Measurements from ENCODE around the gene PEX11B. TPM values are rescaled to one million over a fixed set of nuclear protein-coding genes. Genes with fewer than 3 reads are reported as not detected.

PEX11B gene
- total and polyA plus RNA-seq, 11 donors = 17.7 to 29.8 (median 24.5) TPM

DNA sequence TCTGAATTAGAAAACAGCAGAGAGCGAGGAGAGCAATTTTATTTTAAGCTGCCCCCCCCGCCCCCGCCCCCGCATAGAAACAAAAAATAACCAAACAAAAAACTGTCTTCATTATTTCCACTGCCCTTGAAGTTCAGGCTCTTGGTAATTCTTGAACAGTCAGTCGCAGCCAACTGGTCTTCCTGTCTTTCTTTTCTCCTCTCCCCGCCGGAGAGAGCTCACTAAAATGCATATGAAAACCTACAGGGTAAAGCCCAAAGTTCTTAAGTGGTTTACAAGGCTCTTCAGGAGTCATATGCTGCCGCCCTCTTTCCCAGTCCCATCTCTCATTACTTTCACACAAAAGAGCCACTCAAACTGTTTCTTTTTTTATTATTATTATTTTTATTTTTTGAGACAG lies 31.7 kb downstream of the PEX11B start:
- peak overlapping the region in 6 of 12 donors; percentile 17 to 63 (median 60) for H3K27ac ChIP-seq
- H3K27me3 ChIP-seq = peaks cover 0 to 5% (median 0%) of the 10 kb centered on the region in 9 donors
- intact Hi-C loops (cut with DNase I) = no loop called here
- ATAC-seq = peak in 1 of 4 donors; percentile 14
- WGBS, 4 donors = 45 to 52% (median 47%) methylated on average over 8 of the region's 8 CpGs
- no peaks in the 10 kb centered on the region for H3K9me3 ChIP-seq
- TF ChIP-seq CTCF (IDR thresholded peaks at IDR 0.05) = no peak
- no peaks in the 10 kb centered on the region for H3K36me3 ChIP-seq
- H3K4me3 ChIP-seq = peak overlapping the region in 4 of 12 donors; percentile 74 to 97 (median 81)
- peaks cover 3 to 29% (median 19%) of the 10 kb centered on the region in 12 donors for H3K4me1 ChIP-seq
- DNase-seq = no peak

GRCh38 chr1:145886390-145886789 lies 32.1 kb downstream of the PEX11B start:
- DNase-seq (no peak), ATAC-seq (peak in 3 of 4 donors; percentile 3 to 27 (median 25))
- Histone ChIP-seq H3K36me3 (no peaks in the 10 kb centered on the region), H3K4me1 (peaks cover under 1 to 24% (median 15%) of the 10 kb centered on the region in 12 donors), H3K9me3 (no peaks in the 10 kb centered on the region), H3K27me3 (peaks cover 0 to 5% (median 0%) of the 10 kb centered on the region in 9 donors), H3K4me3 (peak overlapping the region; percentile 46 to 97 (median 76)), H3K27ac (peak overlapping the region in 8 of 12 donors; percentile 24 to 66 (median 51))
- intact Hi-C loops (cut with DNase I) = no loop called here
- 33 to 38% (median 36%) methylated on average over 11 of the region's 11 CpGs for WGBS, 4 donors
- TF ChIP-seq POLR2A (IDR thresholded peaks at IDR 0.05) (no peak), CTCF (IDR thresholded peaks at IDR 0.05) (no peak)

GRCh38 chr1:145885738-145886287 lies 32.7 kb downstream of the PEX11B start, which contains the start of gene ANKRD35:
Gene ANKRD35 (minus strand): TSS chr1:145885866. CDS start chr1:145885758, 108 bp downstream.
- 0 to 1% (median 0%) methylated on average over 16 to 36 of the region's 36 CpGs for WGBS, 4 donors
- intact Hi-C loops (cut with DNase I) = no loop called here
- TF ChIP-seq CTCF (IDR thresholded peaks at IDR 0.05) (no peak), POLR2A (IDR thresholded peaks at IDR 0.05) (no peak)
- ATAC-seq = peak; percentile 85 to 97 (median 96)
- DNase-seq = peak; percentile 85 to 93 (median 89)
- Histone ChIP-seq H3K27me3 (peaks cover 0 to 5% (median 0%) of the 10 kb centered on the region in 9 donors), H3K27ac (peak within 1 kb of the TSS in 8 of 12 donors; percentile 24 to 66 (median 51)), H3K4me1 (peaks cover 0 to 19% (median 12%) of the 10 kb centered on the region in 12 donors), H3K36me3 (no peaks in the 10 kb centered on the region), H3K9me3 (no peaks in the 10 kb centered on the region), H3K4me3 (peak within 1 kb of the TSS; percentile 46 to 97 (median 76))

GRCh38 chr1:145884675-145885074 lies 33.8 kb downstream of the PEX11B start:
- ATAC-seq = no peak
- 90 to 100% (median 94%) methylated on average over 1 of the region's 1 CpG for WGBS, 4 donors
- Histone ChIP-seq H3K4me3 (no peak overlapping the region), H3K27ac (no peak overlapping the region), H3K9me3 (no peaks in the 10 kb centered on the region), H3K36me3 (no peaks in the 10 kb centered on the region), H3K27me3 (peaks cover 0 to 5% (median 0%) of the 10 kb centered on the region in 9 donors), H3K4me1 (peaks cover 0 to 15% (median 9%) of the 10 kb centered on the region in 12 donors)
- intact Hi-C loops (cut with DNase I) = no loop called here
- no peak for TF ChIP-seq POLR2A (IDR thresholded peaks at IDR 0.05)
- no peak for DNase-seq

All from heart left ventricle (tissue), 16 donors.